DMS114 treated with DMSO at 0.1 percent for 48 hours (cell line): ENCODE results near the gene RNU6-7.

Experiments used
- DNase-seq: peaks from one replicate; lab custom pipeline; 2025; ENCODE audit not compliant: unreplicated experiment; lab: John Stamatoyannopoulos, UW

The RNU6-7 gene

DNA sequence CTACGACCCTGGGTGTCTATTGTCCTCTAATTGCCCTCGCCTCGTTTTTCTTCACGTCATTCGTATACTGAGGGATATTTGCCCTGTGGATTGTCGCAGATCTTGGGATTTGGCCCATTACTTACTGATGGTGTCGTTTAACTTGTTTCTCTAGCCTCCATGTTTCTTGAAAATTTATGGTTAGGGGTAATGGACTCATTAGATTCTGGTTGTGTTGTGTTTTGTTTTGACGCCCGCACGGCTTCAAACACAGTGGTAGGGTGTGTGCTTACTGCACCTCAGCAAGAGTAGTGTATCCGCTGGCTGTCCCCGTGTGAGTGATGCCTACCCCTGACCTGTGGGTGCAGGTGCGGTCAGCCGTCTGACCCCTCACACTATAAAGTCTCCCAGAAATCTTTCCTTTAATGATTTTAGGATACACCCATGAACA is 2.1 kb downstream of the RNU6-7 start:
- DNase-seq: no peak

DNA sequence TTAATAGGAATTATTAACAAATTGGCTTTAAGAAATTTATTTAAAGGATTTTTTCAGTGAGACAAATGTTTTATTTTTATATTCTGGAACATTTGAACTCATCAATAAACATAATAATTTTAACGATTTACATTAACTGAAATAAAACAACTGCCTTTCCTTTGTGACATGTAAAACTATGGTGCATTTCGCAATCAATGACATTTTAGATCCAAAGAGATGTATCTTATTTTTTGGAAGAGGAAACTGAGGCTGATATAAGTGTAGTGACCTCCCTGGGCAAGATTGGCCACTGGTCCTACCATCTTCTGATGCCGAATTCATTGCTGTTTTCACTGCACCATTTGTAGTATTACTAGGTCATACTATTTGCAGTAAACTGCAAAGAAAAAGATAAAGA is 3.7 kb downstream of the RNU6-7 start:
- DNase-seq: no peak

DNA sequence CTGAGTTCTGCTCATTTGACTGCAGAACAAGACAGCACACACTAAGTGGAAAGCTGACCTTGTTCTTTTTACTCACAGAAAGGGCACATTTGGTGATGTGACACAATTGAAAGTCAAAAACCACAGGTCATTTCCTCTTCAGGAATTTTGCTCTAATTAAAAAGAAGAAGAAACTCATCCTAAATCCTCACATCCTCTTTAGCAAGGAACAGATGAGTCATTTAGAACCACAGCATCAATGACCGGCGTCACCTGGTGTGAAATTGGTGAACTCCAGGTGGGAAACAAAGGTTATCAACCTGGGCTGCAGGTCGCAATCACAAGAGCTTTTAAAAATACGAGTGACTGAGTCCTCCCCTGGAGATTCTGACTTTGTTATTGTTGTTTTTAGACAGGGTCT is 4.1 kb downstream of the RNU6-7 start:
- DNase-seq: no peak

DNA sequence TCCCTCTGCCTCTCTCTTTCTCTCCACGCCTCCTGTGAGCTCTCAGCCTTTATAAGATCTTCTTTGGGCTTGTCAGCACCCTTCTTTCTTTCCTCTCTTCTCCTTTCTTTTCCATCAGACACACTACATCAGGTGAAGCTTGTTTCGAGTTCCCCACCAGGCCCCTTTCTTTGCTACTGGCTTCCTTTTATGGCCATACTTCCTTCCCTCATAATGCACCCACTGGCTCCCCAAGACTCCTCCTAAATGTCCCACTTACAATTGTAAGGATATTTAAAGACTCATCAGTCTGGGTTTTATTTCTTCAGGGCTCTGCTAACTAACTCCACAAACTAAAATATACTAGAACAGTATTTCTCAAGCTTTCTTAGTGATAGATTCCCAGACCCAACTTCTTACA is 4.7 kb downstream of the RNU6-7 start:
- DNase-seq: no peak

DNA sequence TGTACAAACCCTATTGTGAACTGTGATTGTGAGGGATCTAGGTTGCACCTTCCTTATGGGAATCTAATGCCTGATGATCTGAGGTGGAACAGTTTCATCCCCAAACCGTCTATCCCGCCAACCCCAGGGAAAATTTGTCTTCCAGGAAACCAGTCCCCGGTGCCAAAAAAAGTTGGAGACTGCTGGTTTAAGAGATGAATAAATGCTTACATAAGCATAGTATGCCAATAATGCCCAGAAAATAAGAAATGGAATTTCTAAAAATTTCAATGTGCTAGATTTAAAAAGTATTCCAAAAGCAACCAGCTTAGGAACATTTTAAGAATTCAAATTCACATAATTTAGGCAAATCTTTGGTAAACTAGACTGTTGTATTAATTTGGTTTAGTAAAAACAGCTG is 6.6 kb downstream of the RNU6-7 start:
- DNase-seq: no peak

DNA sequence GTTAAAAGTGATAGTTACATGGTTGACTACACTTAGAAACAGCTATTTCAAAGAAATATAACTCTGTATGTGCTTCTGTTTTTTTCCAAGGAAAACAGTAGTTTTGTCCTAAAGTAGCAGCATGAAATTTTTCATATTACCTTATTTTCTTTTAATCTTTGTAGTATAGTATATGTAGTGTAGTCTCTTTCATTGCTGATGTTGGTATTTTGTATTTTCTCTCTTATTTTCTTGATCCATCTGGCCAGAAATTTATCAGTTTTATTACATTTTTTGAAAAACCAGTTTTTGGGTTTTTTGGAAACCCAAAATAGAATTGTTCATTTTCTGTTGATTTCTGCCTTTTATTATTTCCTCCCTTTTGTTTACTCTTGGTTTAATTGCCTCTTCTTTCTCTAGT is 7.6 kb downstream of the RNU6-7 start:
- DNase-seq: no peak

DNA sequence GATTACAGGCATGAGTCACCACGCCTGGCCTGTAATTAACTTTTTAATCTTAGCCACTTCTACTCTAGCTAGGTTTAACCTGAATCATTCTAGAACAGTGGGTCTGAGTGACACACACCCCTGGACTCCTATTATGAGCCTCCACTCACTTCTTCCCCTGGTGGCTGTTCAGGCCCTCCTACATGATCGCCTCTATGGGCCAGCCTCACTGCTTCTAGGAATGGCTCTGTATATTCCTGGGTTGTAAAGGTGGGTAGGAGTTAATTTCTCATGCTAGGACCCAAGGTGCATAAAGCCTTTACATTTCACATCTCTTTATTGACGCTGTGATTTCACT is 9.2 kb downstream of the RNU6-7 start:
- no peak for DNase-seq

DNA sequence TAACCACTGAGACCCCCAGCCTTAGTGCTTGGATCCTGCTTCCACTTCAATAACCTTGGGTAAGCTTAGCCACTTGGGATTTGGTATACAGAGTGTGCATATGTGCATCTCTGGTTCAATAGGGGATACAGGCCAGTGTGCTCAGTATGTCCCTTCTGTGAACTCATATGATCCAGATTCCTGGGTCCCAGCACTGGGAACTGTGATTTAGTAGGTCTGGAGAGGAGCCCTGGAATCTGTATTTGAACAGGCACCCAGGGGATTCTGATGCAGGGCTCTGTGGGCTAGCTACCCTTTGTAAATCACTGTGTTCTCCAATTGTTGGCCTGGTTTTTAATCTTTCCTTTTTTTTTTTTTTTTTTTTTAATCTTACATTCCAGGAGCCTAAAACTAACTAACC is 11.0 kb downstream of the RNU6-7 start:
- DNase-seq: no peak

DNA sequence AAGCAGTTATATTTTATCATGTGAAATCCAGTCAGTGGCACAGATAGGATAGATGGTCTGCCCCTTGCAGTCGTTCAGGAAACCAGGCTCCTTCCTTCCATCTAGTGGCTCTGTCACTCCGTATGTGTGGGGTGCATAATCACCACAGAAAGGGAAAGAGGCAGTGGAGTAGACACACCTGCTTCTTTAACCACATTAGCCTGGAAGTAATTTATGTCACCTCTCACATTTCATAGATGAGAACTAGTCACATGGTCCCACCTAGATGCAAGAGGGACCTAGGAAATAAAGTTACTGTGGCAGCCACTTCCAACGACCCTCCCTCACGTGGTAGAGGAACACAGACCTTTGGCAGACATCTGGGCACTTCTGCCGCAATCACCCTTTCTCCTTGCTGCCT is 15.5 kb downstream of the RNU6-7 start:
- DNase-seq: no peak

DNA sequence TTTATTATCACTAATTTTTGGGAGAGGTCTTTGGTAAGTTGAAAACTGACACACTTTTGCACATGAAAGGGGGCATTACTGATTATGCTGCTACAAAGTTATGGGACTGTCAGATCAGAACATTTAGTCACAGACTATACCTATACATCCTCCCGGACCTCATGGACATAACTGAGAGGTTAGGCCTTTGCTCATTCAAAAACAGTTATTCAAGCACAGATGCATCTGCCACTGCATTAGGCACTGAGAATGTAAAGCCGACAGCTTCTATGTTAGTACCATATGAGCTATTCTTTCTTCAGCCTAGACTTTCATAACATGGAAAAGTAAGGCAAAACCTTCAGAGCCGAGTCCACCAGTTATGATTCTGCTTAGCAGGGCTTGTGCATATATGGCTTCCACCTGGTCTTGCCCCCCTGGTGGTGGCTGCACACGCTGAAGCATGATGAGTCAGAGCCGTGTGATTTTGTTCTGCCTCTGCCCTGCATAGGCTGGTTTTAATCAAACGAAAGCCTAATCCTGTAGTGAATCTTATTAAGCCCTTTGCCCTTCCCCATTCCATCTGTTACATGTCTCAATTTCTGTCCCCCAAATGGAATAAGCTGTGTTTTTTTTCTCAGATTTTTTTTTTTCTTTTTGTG is 23.0 kb downstream of the RNU6-7 start:
- no peak for DNase-seq

DNA sequence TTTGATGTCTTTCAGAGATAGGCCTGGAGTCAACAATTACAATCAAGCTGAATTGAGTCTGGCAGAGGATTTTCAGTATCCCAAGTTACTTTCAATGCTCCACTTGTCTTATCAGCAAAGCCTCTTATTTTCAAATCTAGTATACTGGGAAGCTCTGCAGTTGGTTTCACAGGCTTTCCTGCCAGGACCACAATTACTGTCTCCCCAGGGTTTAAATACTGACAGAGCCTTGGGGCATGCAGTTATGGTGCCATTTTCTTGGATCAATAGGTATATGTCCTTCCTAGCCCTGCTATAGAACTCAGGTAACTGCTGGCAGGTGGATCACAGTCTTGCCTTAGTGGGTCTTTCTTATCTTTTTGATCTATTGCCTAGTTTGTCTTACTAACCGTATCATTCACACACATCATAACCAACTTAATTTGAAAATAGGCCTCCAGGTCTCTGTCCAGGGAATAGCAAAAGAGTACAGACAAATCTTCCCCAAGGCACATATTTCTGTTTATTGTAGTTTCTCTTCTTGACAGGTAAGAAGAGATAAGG is 23.6 kb downstream of the RNU6-7 start:
- no peak for DNase-seq

DNA sequence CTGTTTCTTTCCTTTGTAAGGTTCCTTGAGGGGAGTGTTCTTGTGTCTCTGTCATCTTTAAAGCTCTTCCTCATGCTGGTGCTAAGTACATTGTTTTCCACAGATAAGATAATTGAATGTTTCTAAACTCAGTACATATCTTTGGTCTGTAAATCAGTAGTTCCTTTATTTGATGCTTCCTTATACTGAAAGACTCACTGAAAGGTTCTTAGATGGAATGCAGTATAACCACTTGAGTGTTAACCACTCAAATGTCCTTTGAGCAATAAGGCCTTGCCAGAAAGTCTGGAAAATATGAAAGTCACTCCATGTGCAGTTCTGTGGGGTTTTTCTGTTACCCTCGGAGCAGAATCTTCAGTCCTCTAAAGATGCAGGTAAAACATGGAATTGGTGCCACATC is 24.2 kb downstream of the RNU6-7 start:
- DNase-seq: no peak

DNA sequence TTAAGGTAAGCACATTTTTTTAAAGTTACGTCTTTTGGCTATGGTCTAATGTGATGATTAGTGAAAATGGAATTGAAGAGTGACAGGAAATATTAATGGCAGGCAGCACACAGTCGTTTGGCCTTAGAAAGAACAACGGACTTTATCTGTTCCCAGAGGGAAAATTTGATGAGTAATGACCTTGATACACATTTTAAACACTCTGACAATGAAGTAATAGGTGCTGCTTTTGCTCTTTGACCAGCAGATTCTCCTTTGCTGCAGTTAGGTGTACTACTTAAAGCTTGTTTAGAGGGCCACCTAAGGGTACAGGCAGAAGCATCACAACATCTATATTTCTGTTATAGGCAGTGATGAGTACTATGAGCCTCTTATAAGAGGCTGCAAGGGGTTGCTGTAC is 28.3 kb downstream of the RNU6-7 start:
- no peak for DNase-seq

DNA sequence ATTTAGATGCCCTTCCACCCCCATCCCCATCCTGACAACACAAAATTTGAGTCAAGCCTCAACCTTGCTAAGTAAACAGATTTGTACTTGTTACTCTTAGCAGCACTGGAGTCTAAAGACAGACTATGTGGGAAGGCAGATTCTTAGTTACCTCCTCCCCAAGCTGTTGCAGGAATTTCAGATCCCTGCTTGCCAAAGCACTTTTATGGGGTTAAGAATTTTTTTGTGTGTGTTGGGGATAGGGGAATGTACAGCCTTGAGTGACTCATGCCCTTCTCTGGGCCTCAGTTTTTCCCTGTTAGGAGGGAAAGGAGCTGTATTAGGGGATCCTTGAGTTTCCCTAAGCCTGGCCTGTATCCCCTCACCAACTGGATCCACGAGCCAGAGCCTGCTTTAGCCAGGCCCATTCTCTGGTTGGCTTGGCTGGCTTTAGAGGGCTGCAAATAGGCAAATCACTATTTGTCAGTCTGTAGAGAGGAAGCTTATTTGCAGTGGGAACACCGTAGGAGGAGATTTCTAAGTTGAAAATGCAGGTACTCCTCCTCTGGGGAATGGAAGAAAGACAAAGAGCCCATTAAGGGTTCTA is 28.9 kb downstream of the RNU6-7 start:
- DNase-seq: no peak

DNA sequence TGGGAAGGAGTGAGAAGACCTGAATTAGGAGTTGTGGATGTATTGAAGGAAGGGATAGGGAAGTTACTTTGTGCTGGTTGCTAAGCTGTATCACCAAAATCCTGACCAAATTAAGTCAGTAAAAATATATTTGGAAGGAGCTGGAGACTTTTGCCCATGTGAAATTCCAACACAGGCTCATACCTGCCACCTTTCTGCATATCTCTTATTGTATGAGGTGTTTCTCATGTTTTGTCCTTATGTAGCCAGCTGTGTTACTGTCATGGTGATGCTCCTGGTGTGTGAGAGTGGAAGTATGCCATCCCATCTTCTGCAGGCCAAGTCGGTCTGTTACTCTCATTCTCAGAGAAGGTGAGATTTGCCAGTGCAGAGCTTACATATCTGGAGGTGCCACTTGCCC is 30.6 kb downstream of the RNU6-7 start:
- DNase-seq: no peak

DNA sequence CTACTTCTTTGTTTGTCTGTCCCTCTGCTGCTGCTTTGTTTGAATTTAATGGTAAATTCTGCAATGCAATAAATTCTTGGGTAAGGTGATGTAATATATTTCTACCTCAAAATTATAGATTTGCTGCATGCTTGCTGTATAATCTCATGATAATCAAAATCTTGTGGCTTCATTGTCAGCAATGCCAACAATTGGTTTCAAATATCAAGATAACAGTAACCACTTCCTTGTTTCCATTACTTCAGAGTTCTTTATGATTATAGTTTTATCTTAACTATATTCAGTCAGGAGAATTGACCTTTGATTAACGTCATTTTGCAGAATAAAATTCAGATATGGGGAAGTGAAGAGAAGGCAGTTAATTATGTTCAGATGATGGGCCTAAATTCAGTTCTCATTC is 31.4 kb downstream of the RNU6-7 start:
- no peak for DNase-seq

DNA sequence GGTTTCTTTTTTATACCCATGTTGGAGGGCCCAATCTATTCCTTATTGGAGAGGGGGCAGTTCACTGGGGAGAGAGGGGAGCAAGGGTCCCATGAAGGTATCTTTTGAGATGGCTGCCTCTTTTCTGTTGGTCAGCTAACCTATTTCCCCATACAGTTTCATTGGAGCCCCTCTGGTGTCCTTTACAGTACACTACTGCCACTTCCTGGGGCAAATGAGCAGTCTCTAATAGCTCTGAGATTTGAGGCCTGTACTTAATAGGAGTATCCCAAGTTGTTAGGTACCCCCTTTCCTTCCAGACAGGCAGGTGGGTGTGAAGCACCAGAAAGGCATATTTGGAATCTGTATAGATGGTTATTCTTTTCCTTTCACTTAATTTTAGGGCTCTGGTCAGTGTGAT is 42.6 kb downstream of the RNU6-7 start:
- DNase-seq: no peak

DNA sequence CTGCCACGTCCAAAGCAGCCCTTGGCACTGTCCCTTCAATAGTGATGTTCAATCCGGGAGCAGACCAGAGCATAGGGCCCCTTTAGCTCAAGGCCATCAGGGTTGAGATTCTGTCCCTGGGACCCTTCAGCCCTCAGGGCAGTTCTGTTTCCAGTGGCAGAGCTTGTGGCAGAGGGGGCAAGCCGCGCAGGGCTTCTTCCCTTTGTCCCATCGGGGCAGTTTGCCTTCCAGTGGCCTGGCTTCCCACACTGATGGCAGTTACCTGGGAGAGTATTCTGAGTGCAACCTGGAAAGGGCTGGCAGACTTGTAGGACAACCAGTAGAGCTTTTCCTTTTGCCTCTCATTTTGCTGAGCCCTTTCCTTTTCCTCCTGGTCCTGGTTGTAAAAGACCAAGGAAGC is 44.9 kb downstream of the RNU6-7 start:
- DNase-seq: no peak

DNA sequence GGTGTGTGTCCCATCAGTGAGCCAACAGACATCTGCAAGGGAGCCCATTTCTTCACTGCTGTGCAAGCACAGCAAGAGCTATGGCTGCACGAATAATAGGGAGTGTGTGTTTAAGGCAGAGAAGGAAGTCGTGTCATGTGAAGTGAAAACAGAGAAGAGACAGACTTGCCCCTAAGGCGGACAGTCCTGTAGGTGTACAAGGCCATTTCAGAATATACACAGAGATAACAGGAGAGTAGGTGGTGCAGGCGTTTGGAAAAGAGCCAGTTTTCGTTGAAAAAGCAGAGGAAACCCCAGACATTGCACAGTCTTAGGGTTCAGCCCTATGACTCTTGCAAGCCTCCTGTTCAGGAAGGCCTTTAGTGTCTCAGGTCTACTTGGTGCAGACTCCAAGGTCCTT is 47.5 kb downstream of the RNU6-7 start:
- DNase-seq: no peak

DNA sequence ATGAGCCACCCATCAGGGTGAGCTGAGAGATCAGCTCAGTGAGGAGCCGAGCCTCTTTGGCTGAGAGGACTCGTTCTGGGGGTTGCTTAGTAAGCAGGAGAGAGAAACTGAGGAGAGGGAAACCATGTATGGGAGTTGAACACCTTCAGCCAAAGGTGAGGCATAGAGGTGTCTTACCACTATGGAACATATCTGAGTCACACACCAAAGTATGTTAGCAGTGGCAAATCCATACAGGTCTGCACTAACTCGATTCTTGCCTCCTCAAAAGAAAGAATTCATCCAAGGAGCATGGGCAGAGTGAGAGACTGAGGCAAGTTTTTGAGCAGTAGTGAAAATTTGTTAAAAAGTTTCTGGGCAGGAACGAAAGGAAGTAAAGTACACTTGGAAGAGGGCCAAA is 47.9 kb downstream of the RNU6-7 start:
- no peak for DNase-seq

DNA sequence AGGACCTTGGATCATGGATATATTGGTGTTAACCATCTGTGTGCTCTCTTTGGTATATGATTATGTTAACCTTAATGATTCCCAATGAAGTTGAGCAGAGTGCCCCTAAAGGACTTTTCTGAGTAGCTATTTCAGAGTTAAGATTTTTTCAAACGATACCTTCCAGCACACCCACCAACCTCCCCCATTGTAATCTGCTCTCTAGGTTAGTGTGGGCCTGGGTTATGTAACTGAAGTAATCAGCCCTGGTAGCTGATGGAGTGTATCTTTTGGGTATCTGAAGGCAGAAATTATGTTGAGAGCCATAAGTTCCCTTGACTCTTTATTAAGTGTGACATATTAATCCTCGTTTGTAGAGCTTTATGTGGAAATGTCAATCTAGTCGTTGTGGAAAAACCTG is 48.8 kb downstream of the RNU6-7 start:
- no peak for DNase-seq

DNA sequence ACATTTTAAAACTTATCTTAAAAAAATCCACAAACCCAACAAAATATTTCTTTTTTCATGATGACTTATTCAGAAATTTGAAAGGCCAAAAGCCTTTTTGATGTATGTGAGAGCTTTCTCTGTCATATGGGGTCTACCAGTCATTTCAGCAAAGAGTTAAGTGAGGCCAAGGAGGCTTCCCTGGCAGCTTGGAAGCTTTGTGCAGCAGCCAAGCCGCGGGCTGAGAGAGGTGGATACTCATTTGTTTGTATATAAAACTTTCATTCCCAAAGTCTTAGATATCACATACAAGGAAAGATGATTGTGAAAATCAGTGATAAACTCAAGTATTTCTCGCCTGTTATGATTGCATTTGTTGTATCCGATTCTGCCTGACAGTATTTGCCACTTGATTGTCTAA is 49.7 kb downstream of the RNU6-7 start:
- DNase-seq: no peak
